Measurements from ENCODE around the gene DRC1.

- TF ChIP-seq CTCF (IDR thresholded peaks at IDR 0.05) (no peak), POLR2AphosphoS5 (IDR thresholded peaks at IDR 0.05) (no peak), POLR2A (IDR thresholded peaks at IDR 0.05) (no peak), EP300 (IDR thresholded peaks at IDR 0.05) (no peak)
These were observed 102.3 kb downstream of the DRC1 start for GRCh38 chr2:26504002-26504401.
